Neuronal stem cell (in vitro differentiated cells): ENCODE measurements around the gene PLXNB1.

Source experiments
- DNase-seq: peaks from one replicate; pipeline ENCODE4 v3.0.0-alpha.2; 2013; ENCODE audit warnings: low spot score
- H2AFZ ChIP-seq: one replicate; pipeline ENCODE4 v1.6.1; 2013; ENCODE audit warnings: mild to moderate bottlenecking, low read length, inconsistent platforms
- H2AK5ac ChIP-seq: 2 replicates; pipeline ENCODE4 v1.6.1; 2013; ENCODE audit warnings: low read depth, mild to moderate bottlenecking, inconsistent platforms, low read length, moderate library complexity, mixed read lengths
- H2BK120ac ChIP-seq: 2 replicates; pipeline ENCODE4 v1.6.1; 2013; ENCODE audit warnings: low read depth, mild to moderate bottlenecking, inconsistent platforms, low read length, moderate library complexity, mixed read lengths
- H2BK12ac ChIP-seq: one replicate; pipeline ENCODE4 v1.6.1; 2013; ENCODE audit warnings: low read length, inconsistent platforms
- H2BK15ac ChIP-seq: 2 replicates; pipeline ENCODE4 v1.6.1; 2013; ENCODE audit warnings: mild to moderate bottlenecking, low read length, inconsistent platforms, mixed read lengths
- H2BK5ac ChIP-seq: one replicate; pipeline ENCODE4 v1.6.1; 2013; ENCODE audit warnings: inconsistent platforms, mild to moderate bottlenecking, low read length, moderate library complexity
- H3K14ac ChIP-seq: one replicate; pipeline ENCODE4 v1.6.1; 2013; ENCODE audit warnings: low read length, inconsistent platforms
- H3K18ac ChIP-seq: 2 replicates; pipeline ENCODE4 v1.6.1; 2013; ENCODE audit warnings: low read length, inconsistent platforms
- H3K23ac ChIP-seq: 2 replicates; pipeline ENCODE4 v1.6.1; 2013; ENCODE audit warnings: low read depth, mild to moderate bottlenecking, mixed read lengths, low read length, inconsistent platforms; ENCODE audit not compliant: poor library complexity
- H3K27ac ChIP-seq: replicated peaks from 3 replicates; pipeline ENCODE4 v1.5.1; 2013; ENCODE audit warnings: low read length, inconsistent platforms
- H3K27me3 ChIP-seq, 3 experiments: 2 replicates each; pipeline ENCODE4 v1.6.1; 2013; ENCODE audit warnings: low read length in 3 of 3, mild to moderate bottlenecking in 2 of 3, inconsistent platforms in 1 of 3, low read depth in 1 of 3, mixed read lengths in 1 of 3, moderate library complexity in 1 of 3; ENCODE audit not compliant: control insufficient read depth in 3 of 3, insufficient read depth in 3 of 3
- H3K36me3 ChIP-seq, 2 donors: replicated peaks in 1 of 2; 2 replicates each; pipeline ENCODE4 v1.6.1; 2013; ENCODE audit warnings: low read length in 2 of 2; ENCODE audit not compliant: control insufficient read depth in 2 of 2, insufficient read depth in 2 of 2
- H3K4ac ChIP-seq: 2 replicates; pipeline ENCODE4 v1.6.1; 2013; ENCODE audit warnings: inconsistent platforms, mild to moderate bottlenecking, low read length, moderate library complexity
- H3K4me1 ChIP-seq, 2 donors: 1 replicate in 1 of 2; 2 replicates in 1 of 2; pipeline ENCODE4 v1.6.1; 2013; ENCODE audit warnings: low read length in 2 of 2, low read depth in 1 of 2; ENCODE audit not compliant: control insufficient read depth in 2 of 2, insufficient read depth in 1 of 2
- H3K4me2 ChIP-seq: one replicate; pipeline ENCODE4 v1.6.1; 2013; ENCODE audit warnings: mild to moderate bottlenecking, low read length, inconsistent platforms; ENCODE audit not compliant: insufficient read depth, poor library complexity, severe bottlenecking
- H3K4me3 ChIP-seq, 2 donors: 2 replicates each; pipeline ENCODE4 v1.5.1; 2013; ENCODE audit warnings: low read length in 2 of 2, mild to moderate bottlenecking in 2 of 2, inconsistent platforms in 1 of 2, moderate library complexity in 1 of 2
- H3K79me1 ChIP-seq: one replicate; pipeline ENCODE4 v1.6.1; 2013; ENCODE audit warnings: low read depth, mild to moderate bottlenecking, inconsistent platforms, low read length, moderate library complexity
- H3K9ac ChIP-seq: one replicate; pipeline ENCODE4 v1.6.1; 2013; ENCODE audit warnings: mild to moderate bottlenecking, low read depth, low read length, inconsistent platforms; ENCODE audit not compliant: poor library complexity
- H3K9me3 ChIP-seq, 2 donors: replicated peaks in 1 of 2; 2 replicates each; pipeline versions ENCODE3 to v1.6.1; 2013; ENCODE audit warnings: low read length in 2 of 2, mild to moderate bottlenecking in 2 of 2, inconsistent platforms in 1 of 2, low read depth in 1 of 2, mixed read lengths in 1 of 2, moderate library complexity in 1 of 2; ENCODE audit not compliant: control insufficient read depth in 2 of 2, insufficient read depth in 1 of 2
- H4K8ac ChIP-seq: one replicate; pipeline ENCODE4 v1.6.1; 2013; ENCODE audit warnings: low read depth, mild to moderate bottlenecking, inconsistent platforms, low read length, moderate library complexity
- H4K91ac ChIP-seq: one replicate; pipeline ENCODE4 v1.6.1; 2013; ENCODE audit warnings: low read length, low read depth, mild to moderate bottlenecking, inconsistent platforms; ENCODE audit not compliant: poor library complexity
- WGBS, 2 donors: extraction: QIAGEN DNeasy Blood & Tissue Kit; methylation state at CpG; one replicate each; pipeline ENCODE4 v1.1.7; 2013; ENCODE audit warnings: missing lambda C conversion rate in 2 of 2, mixed read lengths in 1 of 2; ENCODE audit not compliant: insufficient read length in 2 of 2, insufficient replicate concordance in 1 of 2; ENCODE audit errors: extremely low coverage in 2 of 2; 5-methylcytosine and 5-hydroxymethylcytosine counted together

PLXNB1 gene

DNA sequence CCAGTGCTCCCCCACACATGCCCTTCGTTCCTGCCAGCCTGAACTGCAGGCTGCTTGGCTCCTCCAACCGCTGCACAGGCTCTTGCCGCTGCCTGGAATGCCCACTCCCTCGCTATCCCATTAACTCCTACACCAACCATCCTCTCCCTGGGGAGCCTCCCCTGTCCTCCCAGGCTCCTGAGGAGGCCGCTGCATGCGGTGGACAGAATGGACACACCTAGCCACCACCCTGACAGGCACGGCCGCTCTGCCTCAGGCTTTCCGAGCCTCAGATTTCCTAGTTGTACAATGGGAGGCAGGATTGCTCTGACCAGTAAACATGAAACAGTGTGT lies 2.3 kb downstream of the PLXNB1 start:
- H4K91ac ChIP-seq, result no peak overlapping the region
- peaks cover 14 to 63% of the 10 kb centered on the region in 2 donors for H3K36me3 ChIP-seq
- DNase-seq, result no peak
- no peaks in the 10 kb centered on the region for H3K9me3 ChIP-seq
- H2AFZ ChIP-seq, result no peak overlapping the region
- peak overlapping the region; percentile 84 for H3K4me2 ChIP-seq
- H3K4me1 ChIP-seq, result peaks cover 23 to 36% of the 10 kb centered on the region in 2 donors
- peak overlapping the region; percentile 78 for H3K9ac ChIP-seq
- H2BK5ac ChIP-seq, result peak overlapping the region; percentile 91
- H3K14ac ChIP-seq, result no peak overlapping the region
- peak overlapping the region; percentile 41 for H3K18ac ChIP-seq
- H3K27ac ChIP-seq, result no peak overlapping the region
- H2BK12ac ChIP-seq, result no peak overlapping the region
- H3K4ac ChIP-seq, result no peak overlapping the region
- H2BK15ac ChIP-seq, result no peak overlapping the region
- peak overlapping the region; percentile 49 to 77 for H3K4me3 ChIP-seq
- H3K79me1 ChIP-seq, result peaks cover 40% of the 10 kb centered on the region
- no peak overlapping the region for H3K23ac ChIP-seq
- H2AK5ac ChIP-seq, result peak overlapping the region; percentile 13
- no peaks in the 10 kb centered on the region for H3K27me3 ChIP-seq
- no peak overlapping the region for H4K8ac ChIP-seq
- no CpG with 5 or more reads among the region's 9 CpGs for WGBS, 2 donors
- no peak overlapping the region for H2BK120ac ChIP-seq

DNA sequence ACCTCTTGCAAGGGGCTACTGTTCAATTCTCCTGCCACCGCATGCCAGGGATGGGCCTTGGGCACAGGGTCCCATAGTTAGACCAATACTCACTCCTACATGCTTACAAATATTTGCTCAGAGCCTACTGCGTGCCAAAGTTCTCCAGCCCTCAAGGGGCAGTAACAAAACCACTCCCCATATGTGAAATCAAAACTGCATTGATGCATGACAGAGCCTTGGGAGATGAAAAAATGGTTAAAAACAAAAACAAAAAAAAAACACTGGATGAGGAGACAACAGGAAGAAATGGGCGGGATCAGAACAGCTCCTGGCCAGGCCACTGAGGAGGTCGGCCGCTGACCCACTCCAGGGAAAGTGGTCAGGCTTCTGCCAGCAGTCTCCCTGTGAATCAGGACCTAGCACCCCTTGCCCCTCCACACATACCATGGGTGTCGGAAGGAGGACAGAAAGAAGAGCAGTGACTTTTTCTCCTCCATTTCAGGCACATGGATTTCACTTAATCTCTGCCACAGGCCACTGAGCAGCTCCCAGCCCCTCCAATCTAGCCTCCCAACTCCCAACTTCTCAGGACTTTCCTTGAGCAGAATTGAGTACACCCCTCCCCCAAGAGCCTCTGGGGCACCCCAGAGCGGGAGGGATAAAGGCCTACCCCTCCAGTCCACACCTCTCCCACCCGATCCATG lies 2.8 kb downstream of the PLXNB1 start:
- no CpG with 5 or more reads among the region's 8 CpGs for WGBS, 2 donors
- Histone ChIP-seq H3K14ac (no peak overlapping the region), H3K4me3 (peak overlapping the region; percentile 49 to 77), H4K8ac (no peak overlapping the region), H3K4me1 (peaks cover 23 to 32% of the 10 kb centered on the region in 2 donors), H2BK12ac (no peak overlapping the region), H2BK15ac (no peak overlapping the region), H2AFZ (no peak overlapping the region), H3K18ac (peak overlapping the region; percentile 41), H3K23ac (no peak overlapping the region), H3K79me1 (peaks cover 43% of the 10 kb centered on the region), H3K9ac (peak overlapping the region; percentile 78), H3K4me2 (peak overlapping the region; percentile 84), H3K36me3 (peaks cover 15 to 63% of the 10 kb centered on the region in 2 donors), H4K91ac (no peak overlapping the region), H3K27me3 (no peaks in the 10 kb centered on the region), H2AK5ac (peak overlapping the region; percentile 49), H2BK5ac (no peak overlapping the region), H2BK120ac (no peak overlapping the region), H3K27ac (no peak overlapping the region), H3K4ac (no peak overlapping the region), H3K9me3 (no peaks in the 10 kb centered on the region)
- DNase-seq, result no peak

DNA sequence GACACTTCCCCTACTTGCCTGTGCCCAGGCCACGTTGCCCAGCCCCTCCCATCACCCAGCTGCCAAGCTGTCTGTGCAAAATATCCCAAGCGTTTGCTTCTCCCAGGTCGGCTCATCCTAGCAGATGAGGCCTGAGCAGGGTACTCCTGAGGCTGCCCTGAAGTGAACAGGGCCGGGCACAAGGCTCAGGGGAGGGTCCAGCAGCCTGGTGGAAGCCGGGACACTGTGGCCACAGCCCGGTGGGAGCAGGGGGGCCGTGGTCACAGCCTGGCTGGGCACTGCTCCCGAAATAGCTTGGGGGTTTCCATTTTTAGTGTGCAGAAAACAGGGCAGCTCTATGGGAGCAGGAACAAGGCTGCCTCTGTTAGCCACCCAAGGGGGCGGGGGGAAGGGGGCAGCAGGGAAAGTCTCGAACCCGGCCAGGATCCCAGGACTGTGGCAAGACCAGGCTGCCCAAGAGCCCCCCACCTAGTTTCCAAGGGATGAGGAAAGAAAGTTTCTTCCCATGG lies 3.4 kb downstream of the PLXNB1 start:
- no CpG with 5 or more reads among the region's 11 CpGs for WGBS, 2 donors
- Histone ChIP-seq H3K36me3 (peaks cover 19 to 63% of the 10 kb centered on the region in 2 donors), H3K79me1 (peaks cover 49% of the 10 kb centered on the region), H3K4ac (no peak overlapping the region), H3K18ac (no peak overlapping the region), H3K4me2 (no peak overlapping the region), H3K9ac (peak overlapping the region; percentile 18), H3K9me3 (no peaks in the 10 kb centered on the region), H2BK120ac (no peak overlapping the region), H2AK5ac (peak overlapping the region; percentile 49), H2BK15ac (no peak overlapping the region), H3K14ac (no peak overlapping the region), H3K23ac (peak overlapping the region; percentile 20), H3K27me3 (no peaks in the 10 kb centered on the region), H3K4me3 (no peak overlapping the region), H3K27ac (no peak overlapping the region), H2BK12ac (no peak overlapping the region), H4K8ac (no peak overlapping the region), H3K4me1 (peaks cover 23 to 32% of the 10 kb centered on the region in 2 donors), H4K91ac (no peak overlapping the region), H2BK5ac (no peak overlapping the region), H2AFZ (no peak overlapping the region)
- DNase-seq, result no peak

DNA sequence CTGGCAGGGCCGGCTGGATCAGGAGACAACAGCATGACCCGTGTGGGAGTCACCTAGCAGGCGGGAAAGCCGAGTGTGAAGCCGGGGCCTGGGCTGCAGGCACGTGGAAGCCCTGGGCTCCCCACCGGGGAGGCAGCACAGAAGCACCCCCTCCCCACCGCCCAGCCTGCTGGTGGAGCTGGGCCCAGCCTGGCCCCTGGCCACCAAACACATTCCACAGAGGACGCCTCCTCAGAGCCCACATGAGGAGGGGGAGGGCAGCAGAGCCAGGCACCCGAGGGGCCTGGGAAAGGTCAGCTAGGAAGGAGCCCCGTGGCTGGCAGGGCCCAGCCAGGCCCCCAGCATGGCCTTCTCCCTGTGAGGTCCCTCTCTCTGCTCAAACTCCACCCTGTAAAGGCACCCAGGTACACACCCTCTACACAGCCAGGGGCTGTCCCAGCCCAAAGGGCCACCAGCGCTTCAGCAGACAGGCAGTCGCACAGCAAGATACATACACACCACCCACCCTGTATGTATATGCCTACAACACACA lies 4.5 kb downstream of the PLXNB1 start:
- H3K14ac ChIP-seq, result no peak overlapping the region
- peaks cover 29 to 72% of the 10 kb centered on the region in 2 donors for H3K36me3 ChIP-seq
- H3K18ac ChIP-seq, result peak overlapping the region; percentile 64
- peaks cover 23 to 25% of the 10 kb centered on the region in 2 donors for H3K4me1 ChIP-seq
- peaks cover 54% of the 10 kb centered on the region for H3K79me1 ChIP-seq
- H3K9ac ChIP-seq, result no peak overlapping the region
- no peak overlapping the region for H2AFZ ChIP-seq
- H4K8ac ChIP-seq, result no peak overlapping the region
- no peak overlapping the region for H2BK120ac ChIP-seq
- no peak overlapping the region for H4K91ac ChIP-seq
- H2BK15ac ChIP-seq, result no peak overlapping the region
- H3K4ac ChIP-seq, result no peak overlapping the region
- H2BK5ac ChIP-seq, result no peak overlapping the region
- no peak overlapping the region for H3K23ac ChIP-seq
- no peak overlapping the region for H3K4me2 ChIP-seq
- DNase-seq, result no peak
- H3K9me3 ChIP-seq, result no peaks in the 10 kb centered on the region
- H2AK5ac ChIP-seq, result peak overlapping the region; percentile 71
- H3K4me3 ChIP-seq, result no peak overlapping the region
- H3K27ac ChIP-seq, result no peak overlapping the region
- WGBS, 2 donors, result no CpG with 5 or more reads among the region's 13 CpGs
- H2BK12ac ChIP-seq, result no peak overlapping the region
- H3K27me3 ChIP-seq, result no peaks in the 10 kb centered on the region
